Tibial nerve (tissue), 3 donors: ENCODE measurements around the gene ELAVL1.

ENCODE experiments used
- POLR2A ChIP-seq, 2 donors: fragments of 450-650 bp; IDR thresholded peaks; one replicate each; pipeline ENCODE4 v1.6.1; 2017; ENCODE audit warnings: antibody characterized with exemption in 2 of 2, mild to moderate bottlenecking in 2 of 2, moderate library complexity in 2 of 2
- TF ChIP-seq, protein P1 (sequence below), 5 experiments: fragments of 200-600 bp in 3 of 5; fragments of 450-650 bp in 2 of 5; sonication (generic) in 3 of 5; IDR thresholded peaks; one replicate each; pipeline ENCODE4 v1.5.1; 2016 to 2019; ENCODE audit warnings: antibody characterized with exemption in 5 of 5, mild to moderate bottlenecking in 3 of 5, moderate library complexity in 2 of 5

GRCh38 chr19:7912697-7913564 is 92.5 kb downstream of the ELAVL1 start:
- TF ChIP-seq, protein P1, sequence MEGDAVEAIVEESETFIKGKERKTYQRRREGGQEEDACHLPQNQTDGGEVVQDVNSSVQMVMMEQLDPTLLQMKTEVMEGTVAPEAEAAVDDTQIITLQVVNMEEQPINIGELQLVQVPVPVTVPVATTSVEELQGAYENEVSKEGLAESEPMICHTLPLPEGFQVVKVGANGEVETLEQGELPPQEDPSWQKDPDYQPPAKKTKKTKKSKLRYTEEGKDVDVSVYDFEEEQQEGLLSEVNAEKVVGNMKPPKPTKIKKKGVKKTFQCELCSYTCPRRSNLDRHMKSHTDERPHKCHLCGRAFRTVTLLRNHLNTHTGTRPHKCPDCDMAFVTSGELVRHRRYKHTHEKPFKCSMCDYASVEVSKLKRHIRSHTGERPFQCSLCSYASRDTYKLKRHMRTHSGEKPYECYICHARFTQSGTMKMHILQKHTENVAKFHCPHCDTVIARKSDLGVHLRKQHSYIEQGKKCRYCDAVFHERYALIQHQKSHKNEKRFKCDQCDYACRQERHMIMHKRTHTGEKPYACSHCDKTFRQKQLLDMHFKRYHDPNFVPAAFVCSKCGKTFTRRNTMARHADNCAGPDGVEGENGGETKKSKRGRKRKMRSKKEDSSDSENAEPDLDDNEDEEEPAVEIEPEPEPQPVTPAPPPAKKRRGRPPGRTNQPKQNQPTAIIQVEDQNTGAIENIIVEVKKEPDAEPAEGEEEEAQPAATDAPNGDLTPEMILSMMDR (IDR thresholded peaks at IDR 0.05) = no peak
- no peak for TF ChIP-seq POLR2A (IDR thresholded peaks at IDR 0.05)
